GM12878 (cell line): ENCODE measurements around the gene DDX39A.
"Not testable (repeated sequence)": the region's sequence is repeated elsewhere in the genome, so short reads cannot be mapped to it uniquely, and the experiment has no call there.

Source experiments
- ASH2L ChIP-seq: fragments of 300-600, 200-600 bp; sonication (generic); IDR thresholded peaks from 2 replicates; pipeline ENCODE4 v1.6.1; 2017; ENCODE audit warnings: low read depth, mild to moderate bottlenecking, borderline replicate concordance
- CTCF ChIP-seq, 3 experiments: IDR thresholded peaks in 2 of 3; conservative IDR thresholded peaks in 1 of 3; 2 replicates each; pipeline ENCODE4 v1.5.1; 2011; ENCODE audit warnings: low read depth in 3 of 3, low read length in 3 of 3, mild to moderate bottlenecking in 3 of 3, control low read depth in 2 of 3, moderate library complexity in 2 of 3, inconsistent platforms in 1 of 3, mixed read lengths in 1 of 3; ENCODE audit not compliant: control insufficient read depth in 2 of 3, insufficient read depth in 1 of 3; ENCODE audit errors: extremely low read depth in 1 of 3
- ELK1 ChIP-seq: IDR thresholded peaks from 2 replicates; pipeline ENCODE4 v1.6.1; 2012; ENCODE audit warnings: low read depth, low read length, improper control_type of control experiment
- EP300 ChIP-seq, 2 experiments: fragments of 150-350 bp in 1 of 2; IDR thresholded peaks; 2 replicates each; pipeline ENCODE4 v1.6.1; 2011 to 2012; ENCODE audit warnings: low read depth in 2 of 2, low read length in 2 of 2, borderline replicate concordance in 1 of 2, improper control_type of control experiment in 1 of 2, inconsistent platforms in 1 of 2; ENCODE audit not compliant: control insufficient read depth in 1 of 2
- MEF2A ChIP-seq: IDR thresholded peaks from 2 replicates; pipeline ENCODE4 v1.6.1; 2011; ENCODE audit warnings: low read depth, mild to moderate bottlenecking, low read length, moderate library complexity; ENCODE audit not compliant: insufficient read depth
- NFYB ChIP-seq: IDR thresholded peaks from 2 replicates; pipeline ENCODE4 v1.6.1; 2011; ENCODE audit warnings: low read depth, mild to moderate bottlenecking, low read length, improper control_type of control experiment, moderate library complexity; ENCODE audit not compliant: insufficient read depth
- SMAD5 ChIP-seq: IDR thresholded peaks from 2 replicates; pipeline ENCODE4 v1.6.1; 2016; ENCODE audit warnings: antibody characterized with exemption, low read depth
- ZNF274 ChIP-seq: IDR thresholded peaks from one replicate; pipeline ENCODE4 v1.8.0; 2011; ENCODE audit not compliant: insufficient read length, insufficient read depth
- ZNF622 ChIP-seq: fragments of 450-650 bp; IDR thresholded peaks from 2 replicates; pipeline ENCODE4 v1.6.1; 2017; ENCODE audit warnings: mild to moderate bottlenecking, inconsistent platforms
- TF ChIP-seq, protein P1 (sequence below): IDR thresholded peaks from 2 replicates; pipeline ENCODE4 v1.6.1; 2011; ENCODE audit warnings: borderline replicate concordance, low read depth, mild to moderate bottlenecking, moderate library complexity, low read length; ENCODE audit not compliant: insufficient read depth, poor library complexity, severe bottlenecking

- not testable (repeated sequence) for TF ChIP-seq MEF2A; ELK1; CTCF (IDR thresholded peaks at IDR 0.05 in 2 of 3, conservative IDR thresholded peaks at IDR 0.05 in 1 of 3; ENCODE audit: control insufficient read depth in 2 of 3, extremely low read depth in 1 of 3, insufficient read depth in 1 of 3, low read depth in 3 of 3, low read length in 3 of 3); SMAD5; ZNF274; ASH2L; NFYB; EP300 (IDR thresholded peaks at IDR 0.05; ENCODE audit: borderline replicate concordance in 1 of 2, control insufficient read depth in 1 of 2, low read depth in 2 of 2, low read length in 2 of 2); ZNF622
- TF ChIP-seq, protein P1, sequence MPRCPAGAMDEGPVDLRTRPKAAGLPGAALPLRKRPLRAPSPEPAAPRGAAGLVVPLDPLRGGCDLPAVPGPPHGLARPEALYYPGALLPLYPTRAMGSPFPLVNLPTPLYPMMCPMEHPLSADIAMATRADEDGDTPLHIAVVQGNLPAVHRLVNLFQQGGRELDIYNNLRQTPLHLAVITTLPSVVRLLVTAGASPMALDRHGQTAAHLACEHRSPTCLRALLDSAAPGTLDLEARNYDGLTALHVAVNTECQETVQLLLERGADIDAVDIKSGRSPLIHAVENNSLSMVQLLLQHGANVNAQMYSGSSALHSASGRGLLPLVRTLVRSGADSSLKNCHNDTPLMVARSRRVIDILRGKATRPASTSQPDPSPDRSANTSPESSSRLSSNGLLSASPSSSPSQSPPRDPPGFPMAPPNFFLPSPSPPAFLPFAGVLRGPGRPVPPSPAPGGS, result not testable (repeated sequence)
Measured at GRCh38 chr19:14364098-14364443, 55.1 kb downstream of the DDX39A start.
